ENCODE data around the gene CPPED1. TPM values are rescaled to one million over a fixed set of nuclear protein-coding genes. Genes with fewer than 3 reads are reported as not detected.

CPPED1 gene
- total and polyA plus RNA-seq, 4 donors: 10.4 to 29.1 (median 23.0) TPM

- TF ChIP-seq, protein P1, sequence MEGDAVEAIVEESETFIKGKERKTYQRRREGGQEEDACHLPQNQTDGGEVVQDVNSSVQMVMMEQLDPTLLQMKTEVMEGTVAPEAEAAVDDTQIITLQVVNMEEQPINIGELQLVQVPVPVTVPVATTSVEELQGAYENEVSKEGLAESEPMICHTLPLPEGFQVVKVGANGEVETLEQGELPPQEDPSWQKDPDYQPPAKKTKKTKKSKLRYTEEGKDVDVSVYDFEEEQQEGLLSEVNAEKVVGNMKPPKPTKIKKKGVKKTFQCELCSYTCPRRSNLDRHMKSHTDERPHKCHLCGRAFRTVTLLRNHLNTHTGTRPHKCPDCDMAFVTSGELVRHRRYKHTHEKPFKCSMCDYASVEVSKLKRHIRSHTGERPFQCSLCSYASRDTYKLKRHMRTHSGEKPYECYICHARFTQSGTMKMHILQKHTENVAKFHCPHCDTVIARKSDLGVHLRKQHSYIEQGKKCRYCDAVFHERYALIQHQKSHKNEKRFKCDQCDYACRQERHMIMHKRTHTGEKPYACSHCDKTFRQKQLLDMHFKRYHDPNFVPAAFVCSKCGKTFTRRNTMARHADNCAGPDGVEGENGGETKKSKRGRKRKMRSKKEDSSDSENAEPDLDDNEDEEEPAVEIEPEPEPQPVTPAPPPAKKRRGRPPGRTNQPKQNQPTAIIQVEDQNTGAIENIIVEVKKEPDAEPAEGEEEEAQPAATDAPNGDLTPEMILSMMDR (IDR thresholded peaks at IDR 0.05; ENCODE audit: low read depth, low read length, missing input control): no peak
- TF ChIP-seq GABPA (IDR thresholded peaks at IDR 0.05 in 1 of 2, conservative IDR thresholded peaks at IDR 0.05 in 1 of 2): no peak
These were observed 60.9 kb downstream of the CPPED1 start (continued) for GRCh38 chr16:12742741-12743140.

GRCh38 chr16:12740986-12741610, 62.6 kb downstream of the CPPED1 start:
- H3K36me3 ChIP-seq (ENCODE audit: control insufficient read depth in 4 of 4, insufficient read depth in 3 of 4, low read depth in 1 of 4, low read length in 3 of 4): peaks cover 0 to 10% (median 5%) of the 10 kb centered on the region in 4 donors
- TF ChIP-seq NR2F2 (IDR thresholded peaks at IDR 0.05) (no peak), HNF4A (conservative IDR thresholded peaks at IDR 0.05) (no peak), YY1 (IDR thresholded peaks at IDR 0.05) (no peak), FOXA2 (IDR thresholded peaks at IDR 0.05) (no peak), TAF1 (conservative IDR thresholded peaks at IDR 0.05) (no peak), GABPA (IDR thresholded peaks at IDR 0.05 in 1 of 2, conservative IDR thresholded peaks at IDR 0.05 in 1 of 2) (no peak), RXRA (IDR thresholded peaks at IDR 0.05) (no peak), EGR1 (IDR thresholded peaks at IDR 0.05; ENCODE audit: low read depth in 2 of 2) (no peak), RAD21 (IDR thresholded peaks at IDR 0.05) (no peak), ATF3 (IDR thresholded peaks at IDR 0.05) (no peak), JUND (IDR thresholded peaks at IDR 0.05) (no peak), SP1 (IDR thresholded peaks at IDR 0.05) (no peak), FOXA1 (IDR thresholded peaks at IDR 0.05) (no peak), REST (IDR thresholded peaks at IDR 0.05) (no peak), HNF4G (IDR thresholded peaks at IDR 0.05) (no peak), ZBTB33 (IDR thresholded peaks at IDR 0.05) (no peak)
- TF ChIP-seq, protein P2, sequence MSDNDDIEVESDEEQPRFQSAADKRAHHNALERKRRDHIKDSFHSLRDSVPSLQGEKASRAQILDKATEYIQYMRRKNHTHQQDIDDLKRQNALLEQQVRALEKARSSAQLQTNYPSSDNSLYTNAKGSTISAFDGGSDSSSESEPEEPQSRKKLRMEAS (IDR thresholded peaks at IDR 0.05): no peak
- TF ChIP-seq, protein P1 (IDR thresholded peaks at IDR 0.05; ENCODE audit: low read depth, low read length, missing input control): no peak
- H3K4me3 ChIP-seq (ENCODE audit: low read depth in 1 of 3, low read length in 3 of 3): no peak overlapping the region
- DNase-seq (ENCODE audit: low spot score): no peak
- H3K9me3 ChIP-seq (ENCODE audit: control insufficient read depth in 4 of 4, low read length in 3 of 4): peaks cover 0 to 1% (median 0%) of the 10 kb centered on the region in 4 donors
- no peaks in the 10 kb centered on the region for H3K27me3 ChIP-seq (ENCODE audit: control insufficient read depth in 4 of 4, insufficient read depth in 4 of 4, low read length in 3 of 4)
- no peak overlapping the region for H3K9ac ChIP-seq (ENCODE audit: low read depth in 1 of 2, low read length in 2 of 2)
- whole genome bisulfite sequencing: 95% methylated on average over 6 of the region's 6 CpGs
- no peaks in the 10 kb centered on the region for H3K4me1 ChIP-seq (ENCODE audit: control insufficient read depth in 4 of 4, insufficient read depth in 4 of 4, low read length in 3 of 4)
- no peak overlapping the region for H3K27ac ChIP-seq (ENCODE audit: low read depth in 1 of 2, low read length in 2 of 2)
